ENCODE data around the gene DYNC2H1.

DNA sequence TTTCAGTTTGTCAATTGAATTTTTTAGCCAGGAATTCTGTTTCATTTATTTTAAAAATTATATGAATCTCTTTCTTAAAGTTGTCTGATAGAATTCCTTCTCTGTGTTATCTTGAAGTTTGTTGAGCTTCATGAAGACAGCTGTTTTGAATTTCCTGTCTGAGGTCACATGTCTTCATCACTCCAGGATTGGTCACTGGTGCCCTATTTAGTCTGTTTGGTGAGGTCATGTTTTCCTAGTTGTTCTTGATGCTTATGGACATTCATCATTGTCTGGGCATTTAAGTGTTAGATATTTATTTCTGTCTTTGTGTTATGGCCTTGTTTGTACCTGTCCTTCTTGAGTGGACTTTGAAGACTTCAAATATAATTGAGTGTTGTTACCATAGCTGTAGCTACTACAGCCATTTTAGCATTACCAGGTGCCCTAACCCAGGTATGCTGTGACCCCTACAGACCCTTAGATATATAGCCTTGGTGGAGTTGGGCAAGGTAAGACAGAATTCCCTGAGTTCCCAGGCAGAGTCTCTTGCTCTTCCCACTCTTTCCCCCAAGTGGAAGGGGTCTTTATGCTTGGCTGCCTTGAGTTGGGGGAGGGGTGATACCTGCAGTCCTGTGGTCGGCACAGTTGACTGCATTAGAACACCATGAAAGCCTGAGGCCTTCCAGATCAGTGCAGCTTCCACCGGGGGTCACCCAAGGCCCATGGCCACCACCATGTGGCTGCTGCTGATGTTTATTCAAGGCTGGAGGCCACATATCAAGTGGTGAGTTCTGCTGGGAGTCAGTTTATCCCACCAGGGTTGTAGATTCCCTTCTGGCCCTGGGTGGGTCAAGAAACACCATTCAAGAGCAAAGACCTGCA is 229.6 kb downstream of the DYNC2H1 start:
- TF ChIP-seq, protein P1, sequence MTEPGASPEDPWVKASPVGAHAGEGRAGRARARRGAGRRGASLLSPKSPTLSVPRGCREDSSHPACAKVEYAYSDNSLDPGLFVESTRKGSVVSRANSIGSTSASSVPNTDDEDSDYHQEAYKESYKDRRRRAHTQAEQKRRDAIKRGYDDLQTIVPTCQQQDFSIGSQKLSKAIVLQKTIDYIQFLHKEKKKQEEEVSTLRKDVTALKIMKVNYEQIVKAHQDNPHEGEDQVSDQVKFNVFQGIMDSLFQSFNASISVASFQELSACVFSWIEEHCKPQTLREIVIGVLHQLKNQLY (CRISPR knock-in tag; IDR thresholded peaks at IDR 0.05) = no peak
- TF ChIP-seq, protein P2, sequence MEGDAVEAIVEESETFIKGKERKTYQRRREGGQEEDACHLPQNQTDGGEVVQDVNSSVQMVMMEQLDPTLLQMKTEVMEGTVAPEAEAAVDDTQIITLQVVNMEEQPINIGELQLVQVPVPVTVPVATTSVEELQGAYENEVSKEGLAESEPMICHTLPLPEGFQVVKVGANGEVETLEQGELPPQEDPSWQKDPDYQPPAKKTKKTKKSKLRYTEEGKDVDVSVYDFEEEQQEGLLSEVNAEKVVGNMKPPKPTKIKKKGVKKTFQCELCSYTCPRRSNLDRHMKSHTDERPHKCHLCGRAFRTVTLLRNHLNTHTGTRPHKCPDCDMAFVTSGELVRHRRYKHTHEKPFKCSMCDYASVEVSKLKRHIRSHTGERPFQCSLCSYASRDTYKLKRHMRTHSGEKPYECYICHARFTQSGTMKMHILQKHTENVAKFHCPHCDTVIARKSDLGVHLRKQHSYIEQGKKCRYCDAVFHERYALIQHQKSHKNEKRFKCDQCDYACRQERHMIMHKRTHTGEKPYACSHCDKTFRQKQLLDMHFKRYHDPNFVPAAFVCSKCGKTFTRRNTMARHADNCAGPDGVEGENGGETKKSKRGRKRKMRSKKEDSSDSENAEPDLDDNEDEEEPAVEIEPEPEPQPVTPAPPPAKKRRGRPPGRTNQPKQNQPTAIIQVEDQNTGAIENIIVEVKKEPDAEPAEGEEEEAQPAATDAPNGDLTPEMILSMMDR (IDR thresholded peaks at IDR 0.05) = no peak
- TF ChIP-seq JUN (CRISPR knock-in tag; IDR thresholded peaks at IDR 0.05) (no peak), FOXP1 (CRISPR knock-in tag; IDR thresholded peaks at IDR 0.05; ENCODE audit: borderline replicate concordance) (no peak), SP1 (CRISPR knock-in tag; conservative IDR thresholded peaks at IDR 0.05) (no peak), JAZF1 (CRISPR knock-in tag; IDR thresholded peaks at IDR 0.05) (no peak), ZBTB21 (CRISPR knock-in tag; IDR thresholded peaks at IDR 0.05; ENCODE audit: borderline replicate concordance) (no peak), GTF2I (CRISPR knock-in tag; conservative IDR thresholded peaks at IDR 0.05) (no peak)
- TF ChIP-seq, protein P3, sequence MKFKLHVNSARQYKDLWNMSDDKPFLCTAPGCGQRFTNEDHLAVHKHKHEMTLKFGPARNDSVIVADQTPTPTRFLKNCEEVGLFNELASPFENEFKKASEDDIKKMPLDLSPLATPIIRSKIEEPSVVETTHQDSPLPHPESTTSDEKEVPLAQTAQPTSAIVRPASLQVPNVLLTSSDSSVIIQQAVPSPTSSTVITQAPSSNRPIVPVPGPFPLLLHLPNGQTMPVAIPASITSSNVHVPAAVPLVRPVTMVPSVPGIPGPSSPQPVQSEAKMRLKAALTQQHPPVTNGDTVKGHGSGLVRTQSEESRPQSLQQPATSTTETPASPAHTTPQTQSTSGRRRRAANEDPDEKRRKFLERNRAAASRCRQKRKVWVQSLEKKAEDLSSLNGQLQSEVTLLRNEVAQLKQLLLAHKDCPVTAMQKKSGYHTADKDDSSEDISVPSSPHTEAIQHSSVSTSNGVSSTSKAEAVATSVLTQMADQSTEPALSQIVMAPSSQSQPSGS (CRISPR knock-in tag; IDR thresholded peaks at IDR 0.05; ENCODE audit: borderline replicate concordance, low read depth) = no peak
- TF ChIP-seq, protein P4, sequence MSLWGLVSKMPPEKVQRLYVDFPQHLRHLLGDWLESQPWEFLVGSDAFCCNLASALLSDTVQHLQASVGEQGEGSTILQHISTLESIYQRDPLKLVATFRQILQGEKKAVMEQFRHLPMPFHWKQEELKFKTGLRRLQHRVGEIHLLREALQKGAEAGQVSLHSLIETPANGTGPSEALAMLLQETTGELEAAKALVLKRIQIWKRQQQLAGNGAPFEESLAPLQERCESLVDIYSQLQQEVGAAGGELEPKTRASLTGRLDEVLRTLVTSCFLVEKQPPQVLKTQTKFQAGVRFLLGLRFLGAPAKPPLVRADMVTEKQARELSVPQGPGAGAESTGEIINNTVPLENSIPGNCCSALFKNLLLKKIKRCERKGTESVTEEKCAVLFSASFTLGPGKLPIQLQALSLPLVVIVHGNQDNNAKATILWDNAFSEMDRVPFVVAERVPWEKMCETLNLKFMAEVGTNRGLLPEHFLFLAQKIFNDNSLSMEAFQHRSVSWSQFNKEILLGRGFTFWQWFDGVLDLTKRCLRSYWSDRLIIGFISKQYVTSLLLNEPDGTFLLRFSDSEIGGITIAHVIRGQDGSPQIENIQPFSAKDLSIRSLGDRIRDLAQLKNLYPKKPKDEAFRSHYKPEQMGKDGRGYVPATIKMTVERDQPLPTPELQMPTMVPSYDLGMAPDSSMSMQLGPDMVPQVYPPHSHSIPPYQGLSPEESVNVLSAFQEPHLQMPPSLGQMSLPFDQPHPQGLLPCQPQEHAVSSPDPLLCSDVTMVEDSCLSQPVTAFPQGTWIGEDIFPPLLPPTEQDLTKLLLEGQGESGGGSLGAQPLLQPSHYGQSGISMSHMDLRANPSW (CRISPR knock-in tag; conservative IDR thresholded peaks at IDR 0.05; ENCODE audit: low read depth) = no peak
- TF ChIP-seq, protein P5, sequence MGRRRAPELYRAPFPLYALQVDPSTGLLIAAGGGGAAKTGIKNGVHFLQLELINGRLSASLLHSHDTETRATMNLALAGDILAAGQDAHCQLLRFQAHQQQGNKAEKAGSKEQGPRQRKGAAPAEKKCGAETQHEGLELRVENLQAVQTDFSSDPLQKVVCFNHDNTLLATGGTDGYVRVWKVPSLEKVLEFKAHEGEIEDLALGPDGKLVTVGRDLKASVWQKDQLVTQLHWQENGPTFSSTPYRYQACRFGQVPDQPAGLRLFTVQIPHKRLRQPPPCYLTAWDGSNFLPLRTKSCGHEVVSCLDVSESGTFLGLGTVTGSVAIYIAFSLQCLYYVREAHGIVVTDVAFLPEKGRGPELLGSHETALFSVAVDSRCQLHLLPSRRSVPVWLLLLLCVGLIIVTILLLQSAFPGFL (CRISPR knock-in tag; IDR thresholded peaks at IDR 0.05; ENCODE audit: borderline replicate concordance) = no peak
- TF ChIP-seq, protein P6, sequence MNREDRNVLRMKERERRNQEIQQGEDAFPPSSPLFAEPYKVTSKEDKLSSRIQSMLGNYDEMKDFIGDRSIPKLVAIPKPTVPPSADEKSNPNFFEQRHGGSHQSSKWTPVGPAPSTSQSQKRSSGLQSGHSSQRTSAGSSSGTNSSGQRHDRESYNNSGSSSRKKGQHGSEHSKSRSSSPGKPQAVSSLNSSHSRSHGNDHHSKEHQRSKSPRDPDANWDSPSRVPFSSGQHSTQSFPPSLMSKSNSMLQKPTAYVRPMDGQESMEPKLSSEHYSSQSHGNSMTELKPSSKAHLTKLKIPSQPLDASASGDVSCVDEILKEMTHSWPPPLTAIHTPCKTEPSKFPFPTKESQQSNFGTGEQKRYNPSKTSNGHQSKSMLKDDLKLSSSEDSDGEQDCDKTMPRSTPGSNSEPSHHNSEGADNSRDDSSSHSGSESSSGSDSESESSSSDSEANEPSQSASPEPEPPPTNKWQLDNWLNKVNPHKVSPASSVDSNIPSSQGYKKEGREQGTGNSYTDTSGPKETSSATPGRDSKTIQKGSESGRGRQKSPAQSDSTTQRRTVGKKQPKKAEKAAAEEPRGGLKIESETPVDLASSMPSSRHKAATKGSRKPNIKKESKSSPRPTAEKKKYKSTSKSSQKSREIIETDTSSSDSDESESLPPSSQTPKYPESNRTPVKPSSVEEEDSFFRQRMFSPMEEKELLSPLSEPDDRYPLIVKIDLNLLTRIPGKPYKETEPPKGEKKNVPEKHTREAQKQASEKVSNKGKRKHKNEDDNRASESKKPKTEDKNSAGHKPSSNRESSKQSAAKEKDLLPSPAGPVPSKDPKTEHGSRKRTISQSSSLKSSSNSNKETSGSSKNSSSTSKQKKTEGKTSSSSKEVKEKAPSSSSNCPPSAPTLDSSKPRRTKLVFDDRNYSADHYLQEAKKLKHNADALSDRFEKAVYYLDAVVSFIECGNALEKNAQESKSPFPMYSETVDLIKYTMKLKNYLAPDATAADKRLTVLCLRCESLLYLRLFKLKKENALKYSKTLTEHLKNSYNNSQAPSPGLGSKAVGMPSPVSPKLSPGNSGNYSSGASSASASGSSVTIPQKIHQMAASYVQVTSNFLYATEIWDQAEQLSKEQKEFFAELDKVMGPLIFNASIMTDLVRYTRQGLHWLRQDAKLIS (CRISPR knock-in tag; IDR thresholded peaks at IDR 0.05; ENCODE audit: borderline replicate concordance) = no peak

Measured in WTC11 (cell line).